Peyer's patch (tissue), 4 donors: ENCODE results near the gene CERS2. TPM values are rescaled to one million over a fixed set of nuclear protein-coding genes. Genes with fewer than 3 reads are reported as not detected.

Experiments
- DNase-seq, 3 donors: peaks; one replicate each; pipeline ENCODE4 v3.0.0-alpha.2; 2017 to 2019
- H3K27ac ChIP-seq, 4 donors: fragments of 200-600 bp; sonication (generic); one replicate each; pipeline ENCODE4 v1.5.1; 2016 to 2019
- H3K27me3 ChIP-seq, 2 donors: fragments of 200-600 bp; sonication (generic); one replicate each; pipeline ENCODE4 v1.5.1; 2019
- H3K36me3 ChIP-seq, 3 donors: fragments of 200-600 bp; sonication (generic); one replicate each; pipeline ENCODE4 v1.5.1; 2016 to 2019
- H3K4me1 ChIP-seq, 4 donors: fragments of 200-600 bp; sonication (generic); one replicate each; pipeline ENCODE4 v1.5.1; 2016 to 2019
- H3K4me3 ChIP-seq, 4 donors: fragments of 200-600 bp; sonication (generic); 1 replicate in 3 of 4; 2 replicates in 1 of 4; pipeline ENCODE4 v1.5.1; 2016 to 2019; ENCODE audit warnings: mild to moderate bottlenecking in 1 of 4
- H3K9me3 ChIP-seq, 4 donors: fragments of 200-600 bp; sonication (generic); one replicate each; pipeline ENCODE4 v1.5.1; 2016 to 2019; ENCODE audit warnings: mild to moderate bottlenecking in 1 of 4
- CTCF ChIP-seq, 6 experiments: fragments of 450-650 bp in 4 of 6; fragments of 200-600 bp in 2 of 6; sonication (generic) in 1 of 6; IDR thresholded peaks; one replicate each; pipeline ENCODE4 v1.5.1; 2017 to 2019; ENCODE audit warnings: antibody characterized with exemption in 6 of 6, mild to moderate bottlenecking in 3 of 6, moderate library complexity in 1 of 6
- POLR2A ChIP-seq, 2 donors: fragments of 450-650 bp; IDR thresholded peaks; one replicate each; pipeline ENCODE4 v1.5.1; 2017; ENCODE audit warnings: antibody characterized with exemption in 2 of 2, mild to moderate bottlenecking in 2 of 2, moderate library complexity in 2 of 2
- total RNA-seq, 4 donors: library from RNA; depleted of rRNA; stranded (reverse); fragments of >200 nt; gene quantifications; one replicate each; pipeline ENCODE4 v1.1.0, GENCODE V29; 2016

Gene CERS2
- total RNA-seq: 100 to 1,000 TPM in 3 of 4 donors, 10 to 100 TPM in 1; 48.7 to 212 (median 156) TPM

- Histone ChIP-seq H3K36me3 (no peaks in the 10 kb centered on the region), H3K4me3 (peak within 1 kb of the TSS; percentile 69 to 97 (median 78)), H3K9me3 (no peaks in the 10 kb centered on the region), H3K4me1 (peaks cover 5 to 63% (median 28%) of the 10 kb centered on the region in 4 donors), H3K27me3 (no peaks in the 10 kb centered on the region), H3K27ac (peak within 1 kb of the TSS; percentile 91 to 98 (median 94))
- peak; percentile 73 to 92 (median 90) for DNase-seq
- TF ChIP-seq POLR2A (IDR thresholded peaks at IDR 0.05): peak; percentile 44 to 56
- TF ChIP-seq CTCF (IDR thresholded peaks at IDR 0.05): no peak
These were observed at the start of gene CERS2 for GRCh38 chr1:150974580-150975478. Gene CERS2 (minus strand): TSS chr1:150974835. CDS start chr1:150969090, 5,745 bp downstream.

GRCh38 chr1:151013518-151013917 is 38.9 kb upstream of the CERS2 start:
- Histone ChIP-seq H3K9me3 (no peaks in the 10 kb centered on the region), H3K36me3 (peaks cover 0 to 6% (median 0%) of the 10 kb centered on the region in 3 donors), H3K4me3 (no peak overlapping the region), H3K27me3 (no peaks in the 10 kb centered on the region), H3K27ac (peak overlapping the region in 3 of 4 donors; percentile 51 to 89 (median 82)), H3K4me1 (peaks cover 4 to 54% (median 7%) of the 10 kb centered on the region in 4 donors)
- TF ChIP-seq CTCF (IDR thresholded peaks at IDR 0.05) (peak in 1 of 6 experiments; percentile 6), POLR2A (IDR thresholded peaks at IDR 0.05) (no peak)
- DNase-seq: no peak

GRCh38 chr1:151012684-151013471 is 38.2 kb upstream of the CERS2 start:
- Histone ChIP-seq H3K4me1 (peaks cover 4 to 56% (median 7%) of the 10 kb centered on the region in 4 donors), H3K4me3 (no peak overlapping the region), H3K9me3 (no peaks in the 10 kb centered on the region), H3K27me3 (no peaks in the 10 kb centered on the region), H3K36me3 (no peaks in the 10 kb centered on the region), H3K27ac (peak overlapping the region in 3 of 4 donors; percentile 51 to 89 (median 82))
- TF ChIP-seq POLR2A (IDR thresholded peaks at IDR 0.05) (peak; percentile 37 to 55), CTCF (IDR thresholded peaks at IDR 0.05) (peak in 1 of 6 experiments; percentile 6)
- DNase-seq: peak in 2 of 3 donors; percentile 72 to 73

GRCh38 chr1:151011154-151011850 is 36.7 kb upstream of the CERS2 start:
- H3K9me3 ChIP-seq: no peaks in the 10 kb centered on the region
- H3K4me3 ChIP-seq: no peak overlapping the region
- TF ChIP-seq POLR2A (IDR thresholded peaks at IDR 0.05) (no peak), CTCF (IDR thresholded peaks at IDR 0.05) (no peak)
- no peak for DNase-seq
- H3K27ac ChIP-seq: peak overlapping the region in 1 of 4 donors; percentile 12
- no peaks in the 10 kb centered on the region for H3K27me3 ChIP-seq
- H3K36me3 ChIP-seq: no peaks in the 10 kb centered on the region
- H3K4me1 ChIP-seq: peaks cover 4 to 67% (median 12%) of the 10 kb centered on the region in 4 donors

GRCh38 chr1:151010346-151010726 is 35.7 kb upstream of the CERS2 start:
- H3K9me3 ChIP-seq: no peaks in the 10 kb centered on the region
- no peak for DNase-seq
- no peak overlapping the region for H3K27ac ChIP-seq
- H3K36me3 ChIP-seq: no peaks in the 10 kb centered on the region
- no peaks in the 10 kb centered on the region for H3K27me3 ChIP-seq
- TF ChIP-seq POLR2A (IDR thresholded peaks at IDR 0.05): no peak
- TF ChIP-seq CTCF (IDR thresholded peaks at IDR 0.05): no peak
- H3K4me3 ChIP-seq: no peak overlapping the region
- H3K4me1 ChIP-seq: peaks cover 4 to 69% (median 12%) of the 10 kb centered on the region in 4 donors
